ENCODE data around the gene NPTX1. TPM values are rescaled to one million over a fixed set of nuclear protein-coding genes. Genes with fewer than 3 reads are reported as not detected.

Gene NPTX1
- total RNA-seq, 3 donors from 2014 or later (not counting 1 experiment from before 2014, with no cell fraction given): 1.0 to 2.2 (median 2.2) TPM

DNA sequence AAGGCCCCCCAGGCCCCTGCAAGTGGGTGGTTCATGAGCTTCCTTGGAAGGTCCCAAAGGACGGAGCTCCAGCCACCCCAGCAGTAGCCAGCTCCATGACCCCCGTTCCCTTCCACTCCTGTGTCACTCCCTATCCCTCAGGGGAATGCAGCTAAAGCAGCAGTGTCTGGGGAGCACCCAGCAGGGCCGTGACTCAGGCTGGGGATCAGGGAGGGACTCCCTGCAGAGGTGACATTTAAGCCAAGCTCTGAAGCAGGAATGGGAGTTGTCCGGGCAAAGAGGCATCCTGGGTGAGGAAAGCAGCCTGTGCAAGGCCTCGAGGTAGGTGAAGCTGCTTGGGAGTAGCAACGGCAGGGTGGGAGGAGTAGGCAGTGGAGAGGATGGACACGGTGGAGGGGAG is 11.1 kb upstream of the NPTX1 start:
- no peaks in the 10 kb centered on the region for H3K9me3 Mint-ChIP-seq
- TF ChIP-seq, protein P1, sequence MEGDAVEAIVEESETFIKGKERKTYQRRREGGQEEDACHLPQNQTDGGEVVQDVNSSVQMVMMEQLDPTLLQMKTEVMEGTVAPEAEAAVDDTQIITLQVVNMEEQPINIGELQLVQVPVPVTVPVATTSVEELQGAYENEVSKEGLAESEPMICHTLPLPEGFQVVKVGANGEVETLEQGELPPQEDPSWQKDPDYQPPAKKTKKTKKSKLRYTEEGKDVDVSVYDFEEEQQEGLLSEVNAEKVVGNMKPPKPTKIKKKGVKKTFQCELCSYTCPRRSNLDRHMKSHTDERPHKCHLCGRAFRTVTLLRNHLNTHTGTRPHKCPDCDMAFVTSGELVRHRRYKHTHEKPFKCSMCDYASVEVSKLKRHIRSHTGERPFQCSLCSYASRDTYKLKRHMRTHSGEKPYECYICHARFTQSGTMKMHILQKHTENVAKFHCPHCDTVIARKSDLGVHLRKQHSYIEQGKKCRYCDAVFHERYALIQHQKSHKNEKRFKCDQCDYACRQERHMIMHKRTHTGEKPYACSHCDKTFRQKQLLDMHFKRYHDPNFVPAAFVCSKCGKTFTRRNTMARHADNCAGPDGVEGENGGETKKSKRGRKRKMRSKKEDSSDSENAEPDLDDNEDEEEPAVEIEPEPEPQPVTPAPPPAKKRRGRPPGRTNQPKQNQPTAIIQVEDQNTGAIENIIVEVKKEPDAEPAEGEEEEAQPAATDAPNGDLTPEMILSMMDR (IDR thresholded peaks at IDR 0.05): no peak
- H3K27me3 ChIP-seq (ENCODE audit: control insufficient read depth, insufficient read depth, low read length): peaks cover 9% of the 10 kb centered on the region
- no peak overlapping the region for H3K4me3 Mint-ChIP-seq
- WGBS (ENCODE audit: insufficient coverage): 63% methylated on average over 7 of the region's 7 CpGs
- no peaks in the 10 kb centered on the region for H3K36me3 ChIP-seq (ENCODE audit: control insufficient read depth, insufficient read depth, low read length)
- H3K36me3 Mint-ChIP-seq: no peaks in the 10 kb centered on the region
- ATAC-seq (no peak), DNase-seq (no peak)
- H3K4me1 Mint-ChIP-seq: no peaks in the 10 kb centered on the region
- intact Hi-C loops (cut with micrococcal nuclease): no loop called here
- H3K4me1 ChIP-seq (ENCODE audit: control insufficient read depth, insufficient read depth, low read length): no peaks in the 10 kb centered on the region
- H3K9me3 ChIP-seq (ENCODE audit: control insufficient read depth, insufficient read depth, low read length): no peaks in the 10 kb centered on the region
- H3K27ac Mint-ChIP-seq: no peak overlapping the region
- no peak overlapping the region for H3K27ac ChIP-seq (ENCODE audit: low read length)
- H3K4me3 ChIP-seq (ENCODE audit: low read length): no peak overlapping the region
- peaks cover 8 to 30% of the 10 kb centered on the region in 2 donors for H3K27me3 Mint-ChIP-seq (ENCODE audit: low read depth in 2 of 2)

DNA sequence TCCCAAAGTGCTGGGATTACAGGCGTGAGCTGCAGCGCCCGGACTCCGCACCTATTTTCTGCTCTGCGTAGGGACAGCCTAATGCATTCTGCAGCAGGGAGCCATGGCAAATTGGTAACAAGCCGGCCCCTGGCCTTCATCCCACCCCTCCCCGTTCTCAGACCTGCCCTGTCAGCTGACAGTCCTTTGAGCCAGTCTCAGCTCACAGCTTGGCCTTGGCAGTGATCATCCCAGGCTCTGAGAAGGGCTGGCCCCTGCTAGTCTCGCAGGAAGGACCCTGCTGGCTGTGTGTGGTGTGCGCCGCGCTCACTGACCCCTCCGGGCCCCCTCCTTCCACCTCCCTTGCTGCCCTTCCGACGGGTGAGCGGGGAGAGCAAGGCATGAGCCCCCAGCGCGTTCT is 10.3 kb upstream of the NPTX1 start:
- Histone ChIP-seq H3K27ac (ENCODE audit: low read length) (no peak overlapping the region), H3K4me3 (ENCODE audit: low read length) (no peak overlapping the region), H3K36me3 (ENCODE audit: control insufficient read depth, insufficient read depth, low read length) (no peaks in the 10 kb centered on the region), H3K9me3 (ENCODE audit: control insufficient read depth, insufficient read depth, low read length) (no peaks in the 10 kb centered on the region), H3K27me3 (ENCODE audit: control insufficient read depth, insufficient read depth, low read length) (peaks cover 14% of the 10 kb centered on the region), H3K4me1 (ENCODE audit: control insufficient read depth, insufficient read depth, low read length) (no peaks in the 10 kb centered on the region)
- ATAC-seq (no peak), DNase-seq (no peak)
- TF ChIP-seq, protein P1 (IDR thresholded peaks at IDR 0.05): no peak
- intact Hi-C loops (cut with micrococcal nuclease): no loop called here
- Mint-ChIP-seq H3K4me3 (no peak overlapping the region), H3K9me3 (no peaks in the 10 kb centered on the region), H3K4me1 (no peaks in the 10 kb centered on the region), H3K36me3 (no peaks in the 10 kb centered on the region), H3K27ac (no peak overlapping the region), H3K27me3 (ENCODE audit: low read depth in 2 of 2) (peaks cover 16 to 33% of the 10 kb centered on the region in 2 donors)
- 39% methylated on average over 17 of the region's 17 CpGs for WGBS (ENCODE audit: insufficient coverage)

DNA sequence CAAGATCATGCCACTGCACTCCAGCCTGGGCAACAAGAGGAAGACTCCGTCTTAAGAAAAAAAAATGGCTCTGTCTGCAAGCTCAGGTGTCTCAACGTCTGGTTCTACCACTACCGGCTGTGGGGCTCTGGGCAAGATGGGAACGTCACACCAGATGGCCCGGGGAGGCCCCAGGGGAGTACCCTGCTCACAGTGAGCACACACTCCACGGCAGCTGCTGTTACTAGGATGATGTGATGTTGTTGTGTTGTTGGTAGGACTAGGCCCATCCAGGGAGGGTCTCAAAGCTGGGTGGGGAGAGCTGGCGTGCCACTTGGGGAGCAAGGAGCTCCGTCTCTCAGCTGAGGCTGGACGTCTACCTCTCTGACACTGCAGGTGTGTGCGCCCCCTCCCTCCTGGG is 9.4 kb upstream of the NPTX1 start:
- Histone ChIP-seq H3K4me3 (ENCODE audit: low read length) (no peak overlapping the region), H3K9me3 (ENCODE audit: control insufficient read depth, insufficient read depth, low read length) (no peaks in the 10 kb centered on the region), H3K27ac (ENCODE audit: low read length) (no peak overlapping the region), H3K4me1 (ENCODE audit: control insufficient read depth, insufficient read depth, low read length) (no peaks in the 10 kb centered on the region), H3K36me3 (ENCODE audit: control insufficient read depth, insufficient read depth, low read length) (no peaks in the 10 kb centered on the region), H3K27me3 (ENCODE audit: control insufficient read depth, insufficient read depth, low read length) (peaks cover 16% of the 10 kb centered on the region)
- Mint-ChIP-seq H3K27me3 (ENCODE audit: low read depth in 2 of 2) (peaks cover 24 to 36% of the 10 kb centered on the region in 2 donors), H3K27ac (no peak overlapping the region), H3K9me3 (no peaks in the 10 kb centered on the region), H3K4me3 (no peak overlapping the region), H3K36me3 (no peaks in the 10 kb centered on the region), H3K4me1 (no peaks in the 10 kb centered on the region)
- 65% methylated on average over 10 of the region's 10 CpGs for WGBS (ENCODE audit: insufficient coverage)
- ATAC-seq (no peak), DNase-seq (no peak)
- intact Hi-C loops (cut with micrococcal nuclease): no loop called here
- TF ChIP-seq, protein P1 (IDR thresholded peaks at IDR 0.05): no peak

DNA sequence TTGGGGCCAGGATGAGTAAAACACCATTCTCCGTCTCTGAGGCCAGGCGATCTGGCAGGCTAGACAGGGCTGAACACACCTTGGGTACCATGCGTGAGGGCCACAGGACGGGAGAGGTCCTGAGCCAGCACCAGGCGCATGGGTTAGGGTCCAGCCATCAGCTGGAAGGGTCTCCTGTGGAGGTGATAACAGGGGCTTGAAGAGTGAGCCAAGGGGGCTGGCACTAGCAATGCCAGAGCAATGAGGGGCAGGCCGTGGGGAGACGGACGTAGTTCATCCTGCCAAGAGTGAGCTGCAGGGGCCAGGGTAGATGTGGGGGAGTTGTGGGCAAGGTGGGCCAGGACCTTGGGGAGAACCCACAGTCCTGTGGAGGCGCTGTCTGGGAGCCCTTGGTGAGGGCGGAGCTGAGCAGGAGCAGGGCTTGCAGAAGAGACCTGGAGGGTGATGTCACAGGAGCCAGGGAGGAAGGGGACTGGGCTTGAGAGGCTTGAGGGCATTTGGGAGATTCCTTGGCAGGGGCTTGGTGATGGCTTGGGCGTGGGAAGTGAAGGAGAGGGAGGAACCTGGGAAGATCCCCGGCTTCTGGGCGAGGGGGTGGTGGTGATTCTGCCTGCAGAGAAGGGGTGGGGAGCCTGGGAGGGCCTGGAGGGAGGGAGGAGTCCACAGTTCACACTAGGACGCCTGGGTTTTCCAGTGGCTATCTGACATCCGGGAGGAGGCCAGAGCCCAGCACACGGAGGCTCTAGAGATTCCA is 6.3 kb upstream of the NPTX1 start:
- Histone ChIP-seq H3K4me1 (ENCODE audit: control insufficient read depth, insufficient read depth, low read length) (peaks cover 13% of the 10 kb centered on the region), H3K4me3 (ENCODE audit: low read length) (no peak overlapping the region), H3K9me3 (ENCODE audit: control insufficient read depth, insufficient read depth, low read length) (no peaks in the 10 kb centered on the region), H3K27me3 (ENCODE audit: control insufficient read depth, insufficient read depth, low read length) (peaks cover 34% of the 10 kb centered on the region), H3K36me3 (ENCODE audit: control insufficient read depth, insufficient read depth, low read length) (no peaks in the 10 kb centered on the region), H3K27ac (ENCODE audit: low read length) (no peak overlapping the region)
- H3K4me1 Mint-ChIP-seq: peaks cover 0 to 8% of the 10 kb centered on the region in 2 donors
- no peak overlapping the region for H3K4me3 Mint-ChIP-seq
- TF ChIP-seq, protein P1 (IDR thresholded peaks at IDR 0.05): no peak
- H3K9me3 Mint-ChIP-seq: no peaks in the 10 kb centered on the region
- 72% methylated on average over 16 of the region's 16 CpGs for WGBS (ENCODE audit: insufficient coverage)
- peaks cover 40 to 49% of the 10 kb centered on the region in 2 donors for H3K27me3 Mint-ChIP-seq (ENCODE audit: low read depth in 2 of 2)
- intact Hi-C loops (cut with micrococcal nuclease): no loop called here
- no peak overlapping the region for H3K27ac Mint-ChIP-seq
- H3K36me3 Mint-ChIP-seq: no peaks in the 10 kb centered on the region
- ATAC-seq (no peak), DNase-seq (no peak)
